ENCODE measurements around the gene S100A7A.

Gene S100A7A

DNA sequence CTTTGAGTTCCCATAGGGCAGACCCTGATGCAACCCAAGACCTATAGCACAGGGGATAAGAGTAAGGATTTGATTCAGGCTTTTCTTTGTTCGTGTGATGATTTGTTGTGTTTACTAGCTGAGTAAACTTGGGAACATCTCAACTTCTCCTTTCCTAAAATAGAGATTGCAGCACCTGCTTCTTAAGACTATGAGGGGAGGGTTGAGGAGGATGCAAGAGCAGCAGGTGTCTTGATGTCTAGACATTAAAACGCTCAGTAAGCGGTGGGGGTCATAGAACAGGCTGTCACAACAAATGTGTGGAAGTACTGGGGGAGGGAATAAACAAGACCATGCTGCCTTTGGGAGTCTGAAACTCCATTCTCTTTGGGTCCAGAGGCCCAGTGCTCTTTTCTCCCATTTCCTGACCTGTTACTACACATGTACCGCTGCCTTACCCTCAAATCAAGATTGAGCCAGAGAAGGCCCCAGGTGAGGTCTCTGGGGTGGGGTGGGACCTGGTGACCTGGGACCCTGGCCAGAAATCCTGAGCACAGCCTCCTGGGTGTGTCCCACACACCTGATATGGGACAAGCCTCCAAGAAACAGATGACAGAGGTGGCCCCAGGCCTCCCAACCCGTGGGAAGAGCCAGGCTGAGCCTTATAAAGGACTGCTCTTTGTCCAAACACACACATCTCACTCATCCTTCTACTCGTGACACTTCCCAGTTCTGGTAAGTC lies at the start of gene S100A7A:
Gene S100A7A, plus strand, starts transcription at position 671 of the 721 bp plus-strand sequence. CDS start 1,563 bp downstream, outside the sequence.
- DNase-seq = no peak

DNA sequence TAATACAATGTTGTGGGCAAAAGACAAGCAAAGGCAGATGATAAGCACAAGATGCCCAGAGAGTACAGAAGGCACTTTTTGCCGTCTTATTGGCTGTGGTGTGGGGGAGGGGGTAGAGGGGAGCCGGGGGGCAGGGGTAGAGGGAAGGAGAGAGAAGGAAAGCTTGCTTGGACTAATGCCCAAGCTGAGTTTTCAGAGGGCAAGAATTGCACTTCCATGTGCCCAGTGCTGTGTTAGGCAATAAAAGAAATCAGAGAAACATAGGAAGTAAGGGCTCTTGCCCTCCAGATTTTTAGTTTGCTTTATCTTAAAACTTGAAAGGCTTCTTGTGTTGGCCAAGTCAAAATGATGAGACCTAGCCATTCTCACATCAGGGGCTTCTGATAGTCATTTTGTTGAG lies 49.2 kb upstream of the S100A7A start:
- DNase-seq = no peak

DNA sequence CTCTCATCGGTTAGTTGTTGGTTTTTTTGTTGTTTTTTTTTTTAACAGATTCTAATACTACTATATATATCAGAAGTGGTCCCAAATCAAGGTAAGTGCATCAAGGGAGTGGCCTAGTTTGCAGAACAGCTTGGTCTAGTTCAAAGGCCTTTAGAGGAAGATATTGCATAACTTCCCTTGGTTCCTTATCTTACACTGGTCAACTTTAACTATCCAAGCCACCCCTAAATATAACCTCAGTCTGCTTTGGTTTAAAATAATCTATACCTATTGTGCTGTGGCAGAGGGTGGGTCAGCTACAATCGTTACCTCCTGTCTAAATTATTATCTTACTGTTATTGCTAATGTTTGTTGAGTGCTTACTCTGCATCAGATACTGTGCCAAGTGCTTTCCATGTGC lies 47.8 kb upstream of the S100A7A start:
- DNase-seq = no peak

DNA sequence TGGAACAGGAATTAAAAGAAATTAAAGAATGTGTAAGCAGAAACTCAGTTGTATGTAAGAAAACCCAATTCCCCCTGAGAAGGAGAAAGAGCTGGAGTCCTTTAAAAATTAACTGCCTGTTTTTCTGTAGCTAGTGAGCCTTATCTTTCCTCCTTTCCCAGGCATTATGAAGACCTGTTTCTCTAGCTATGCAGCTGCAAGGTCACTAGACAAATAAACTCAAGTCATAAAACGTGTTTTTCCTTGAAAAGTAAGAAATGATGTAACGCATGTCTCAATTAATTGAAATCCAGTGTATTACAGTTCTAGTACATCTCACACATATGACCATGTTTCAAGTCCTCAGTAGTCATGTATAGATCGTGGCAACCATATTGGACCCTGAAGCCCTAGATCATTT lies 46.2 kb upstream of the S100A7A start:
- DNase-seq = no peak

DNA sequence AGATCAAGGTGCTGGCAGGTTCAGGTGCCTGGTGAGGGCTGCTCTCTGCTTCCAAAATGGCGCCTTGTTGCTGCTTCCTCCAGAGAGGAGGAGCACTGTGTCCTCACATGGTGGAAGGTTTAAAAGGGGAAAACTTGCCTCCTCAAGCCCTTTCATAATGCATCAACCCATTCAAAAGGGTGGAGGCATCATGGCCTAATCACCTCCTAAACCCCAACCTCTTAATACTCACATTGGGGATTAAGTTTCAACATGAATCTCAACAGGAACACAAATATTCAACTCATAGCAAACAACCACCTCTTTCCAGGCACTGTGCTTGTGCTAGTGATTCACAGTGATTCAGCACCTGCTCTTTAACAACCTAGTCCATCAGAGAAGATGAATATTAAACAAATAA lies 45.1 kb upstream of the S100A7A start:
- DNase-seq = no peak

DNA sequence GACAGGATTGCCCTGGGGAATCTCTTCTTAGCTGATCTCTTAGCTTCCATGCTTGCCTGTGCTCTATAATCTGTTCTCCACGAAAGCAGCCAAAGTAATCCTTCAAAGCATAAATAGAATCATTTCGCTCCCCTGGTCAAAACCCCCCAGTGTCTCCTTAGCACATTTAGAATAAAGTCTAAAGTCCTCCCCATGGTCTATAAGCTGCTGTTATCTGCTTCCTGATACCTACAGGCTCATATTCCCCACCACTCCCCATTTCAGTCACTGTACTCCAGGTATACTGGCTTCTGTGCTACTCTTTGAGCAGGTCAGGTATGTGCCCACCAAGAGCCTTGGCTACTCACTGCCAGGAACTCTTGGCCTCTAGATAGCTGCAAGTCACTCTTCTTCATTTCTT lies 43.7 kb upstream of the S100A7A start:
- DNase-seq = no peak

DNA sequence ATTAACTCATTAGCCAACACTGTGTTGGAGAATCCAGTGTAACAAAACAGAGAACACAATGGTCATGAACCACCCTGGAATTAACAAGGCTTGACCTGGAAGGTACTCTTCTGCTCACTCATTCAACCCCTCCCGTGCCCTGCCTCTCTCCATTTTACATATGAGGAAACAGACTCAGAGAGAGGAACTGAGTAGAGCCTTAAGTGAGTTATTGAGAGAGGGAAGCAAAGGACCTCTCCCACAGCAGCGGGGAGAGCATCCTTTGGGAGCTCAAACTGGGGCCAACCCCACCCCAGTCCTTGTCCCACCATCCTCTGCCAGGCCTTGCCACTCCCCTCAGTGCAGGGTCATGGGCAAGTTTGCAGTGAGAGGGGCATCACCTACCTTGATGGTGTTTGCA lies 42.2 kb upstream of the S100A7A start:
- no peak for DNase-seq

DNA sequence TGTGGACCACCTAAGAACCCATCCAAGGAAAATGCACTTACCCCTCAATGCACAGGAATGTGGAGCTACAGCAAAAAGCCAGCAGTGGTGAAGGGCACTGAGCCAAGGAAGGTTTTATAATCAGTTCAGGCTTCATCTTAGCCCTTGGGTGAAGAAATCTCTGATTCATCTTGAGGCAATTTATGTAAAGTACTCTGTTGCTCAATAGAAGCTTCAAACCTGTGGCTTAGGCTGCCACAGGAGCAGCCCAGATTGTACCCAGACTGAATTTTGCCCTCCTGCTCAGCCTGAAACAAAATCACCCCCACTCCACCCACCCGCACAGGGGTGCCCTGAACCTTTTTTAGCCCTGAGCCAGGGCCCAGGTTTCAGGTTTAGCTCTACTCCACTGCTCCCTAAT lies 40.8 kb upstream of the S100A7A start, which contains the start of gene S100A12:
Gene S100A12, minus strand, starts transcription at position 111 of the 400 bp plus-strand sequence. CDS start 1,029 bp downstream, outside the sequence.
- no peak for DNase-seq

DNA sequence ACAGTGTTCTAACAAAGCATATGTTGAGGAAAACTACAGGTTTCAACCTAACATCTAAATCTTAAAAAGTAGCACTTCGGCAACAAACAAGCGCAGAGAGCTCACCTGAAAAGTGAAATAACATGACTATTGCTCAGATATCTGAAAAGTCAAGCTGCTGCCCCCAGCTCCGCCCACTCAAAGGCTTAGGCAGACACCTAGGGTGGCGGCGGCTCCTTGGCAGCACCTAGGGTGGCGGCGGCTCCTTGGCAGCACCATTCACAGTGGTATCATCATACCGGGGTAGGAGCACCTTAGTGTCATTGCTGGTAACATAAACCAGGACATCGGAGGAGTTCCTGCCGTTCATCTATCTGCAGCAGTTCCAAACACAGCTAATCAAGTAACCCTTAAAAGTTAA lies 36.7 kb upstream of the S100A7A start:
- DNase-seq = no peak

DNA sequence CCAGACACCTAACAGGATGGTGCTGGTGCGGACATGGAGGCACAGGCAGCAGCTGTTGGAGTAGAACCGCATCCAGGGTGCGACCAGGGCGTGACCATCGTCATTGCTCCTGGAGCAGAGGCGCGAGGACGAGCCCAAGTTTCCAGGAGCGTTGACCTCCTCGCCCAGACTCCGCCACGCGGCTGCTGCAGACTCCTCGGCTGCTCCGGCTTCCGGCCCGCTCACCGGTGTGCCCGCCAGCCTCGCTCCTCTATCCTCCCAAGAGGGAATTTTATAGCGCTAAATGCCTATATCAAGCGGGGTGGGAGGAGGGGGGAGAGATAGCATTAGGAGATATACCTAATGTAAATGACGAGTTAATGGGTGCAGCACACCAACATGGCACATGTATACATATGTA lies 35.6 kb upstream of the S100A7A start:
- DNase-seq = no peak

DNA sequence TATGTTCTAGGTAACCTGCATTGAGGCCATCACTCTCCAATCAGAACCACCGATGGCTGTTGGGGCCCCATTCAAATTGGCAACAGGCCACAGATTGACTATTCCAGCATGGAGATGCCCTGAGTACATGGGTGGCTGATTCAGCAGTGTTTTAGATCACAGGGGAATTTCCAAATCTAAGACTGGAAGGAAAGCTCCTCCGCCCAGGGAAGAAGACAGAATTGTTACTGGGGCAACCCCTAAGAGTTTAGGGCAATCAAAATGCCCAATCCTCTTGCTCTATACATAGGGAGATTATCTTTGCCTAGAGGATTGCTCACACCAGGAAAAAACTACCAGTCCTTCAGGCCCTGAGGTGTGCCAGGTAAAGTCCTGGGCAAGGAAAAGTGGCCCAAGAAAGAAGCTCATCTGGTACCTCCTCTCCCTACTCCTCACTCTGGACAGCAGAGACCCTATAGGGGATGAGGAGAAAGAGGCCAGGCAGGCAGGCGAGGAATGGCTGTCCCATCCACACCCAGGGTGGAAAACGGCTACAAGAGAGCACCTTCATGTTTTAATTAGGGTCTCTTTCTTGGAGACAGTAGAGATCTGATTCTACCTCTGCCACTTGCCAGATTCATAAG lies 31.3 kb upstream of the S100A7A start:
- DNase-seq = no peak

DNA sequence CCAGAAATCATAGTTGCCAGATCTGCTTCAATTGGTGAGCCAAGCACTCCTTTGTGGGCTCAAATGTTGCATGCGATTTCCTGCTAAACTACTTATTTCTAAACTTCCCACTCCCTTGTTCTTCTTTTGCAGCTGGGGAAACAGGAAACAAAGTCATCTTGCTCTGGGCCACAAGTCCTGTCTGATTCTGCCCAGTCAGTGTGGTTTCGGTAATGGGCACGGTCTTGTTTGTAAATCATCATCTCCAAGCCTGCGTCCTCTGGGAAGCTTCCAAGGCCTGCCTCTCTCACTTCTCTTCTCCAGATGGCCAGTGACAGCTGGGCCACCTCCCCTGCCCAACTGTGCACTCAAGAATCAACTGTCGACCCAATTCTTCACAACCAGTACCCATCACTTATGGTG lies 29.8 kb upstream of the S100A7A start:
- no peak for DNase-seq

DNA sequence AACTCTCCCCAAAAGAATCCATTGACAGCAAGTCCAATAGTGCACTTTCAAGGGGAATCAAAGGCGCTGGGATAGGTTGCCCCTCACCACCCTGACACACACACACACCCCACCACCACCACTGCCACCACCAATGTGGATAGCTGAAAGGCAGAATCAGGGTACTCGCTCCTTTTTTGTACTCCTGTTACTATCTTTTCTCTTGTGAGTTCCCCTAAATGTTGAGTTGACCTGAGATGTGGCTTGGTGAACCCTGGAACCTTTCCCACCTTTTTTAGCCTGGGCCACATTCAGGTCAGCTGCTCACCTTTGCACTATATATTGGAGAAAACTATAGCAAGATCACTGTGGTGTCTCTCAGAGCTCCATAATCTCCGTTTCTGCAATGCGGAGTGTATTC lies 29.3 kb upstream of the S100A7A start:
- DNase-seq = no peak

DNA sequence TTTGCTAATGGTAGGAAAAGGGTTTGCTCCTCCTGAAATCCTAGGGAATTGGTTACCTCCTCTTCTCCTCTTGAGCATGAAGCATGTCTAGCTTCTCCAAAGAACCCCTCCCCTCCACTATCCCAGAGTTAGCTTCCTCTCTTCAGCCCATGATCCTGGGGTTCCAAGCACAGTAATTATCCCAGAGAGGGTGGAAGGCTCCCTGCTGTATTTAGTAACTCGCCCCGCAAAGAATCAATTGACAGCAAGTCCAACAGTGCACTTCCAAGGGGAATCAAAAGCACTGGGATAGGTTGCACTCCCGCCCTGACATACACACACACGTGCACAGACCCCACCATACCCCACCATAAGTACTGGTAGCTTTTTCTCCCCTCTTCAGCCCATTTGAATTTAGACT lies 28.5 kb upstream of the S100A7A start:
- DNase-seq = no peak

DNA sequence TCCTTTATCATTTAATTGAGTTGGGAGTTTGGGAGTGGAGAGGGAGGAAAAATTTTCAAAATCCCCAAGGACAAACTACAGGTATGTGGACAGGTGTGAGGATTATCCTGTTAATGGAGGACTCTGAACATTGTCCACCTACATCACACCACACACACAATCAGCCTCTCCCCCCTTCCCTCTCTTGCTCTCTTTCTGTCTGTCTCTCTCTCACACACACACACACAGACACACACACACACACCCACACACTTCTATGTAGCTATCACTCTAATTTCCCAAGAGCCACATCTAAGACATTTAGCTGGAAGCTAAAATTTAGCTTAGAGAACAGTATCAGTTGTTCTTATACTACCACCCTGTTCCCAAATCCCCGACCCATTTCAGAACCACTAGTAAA lies 26.9 kb upstream of the S100A7A start:
- no peak for DNase-seq

DNA sequence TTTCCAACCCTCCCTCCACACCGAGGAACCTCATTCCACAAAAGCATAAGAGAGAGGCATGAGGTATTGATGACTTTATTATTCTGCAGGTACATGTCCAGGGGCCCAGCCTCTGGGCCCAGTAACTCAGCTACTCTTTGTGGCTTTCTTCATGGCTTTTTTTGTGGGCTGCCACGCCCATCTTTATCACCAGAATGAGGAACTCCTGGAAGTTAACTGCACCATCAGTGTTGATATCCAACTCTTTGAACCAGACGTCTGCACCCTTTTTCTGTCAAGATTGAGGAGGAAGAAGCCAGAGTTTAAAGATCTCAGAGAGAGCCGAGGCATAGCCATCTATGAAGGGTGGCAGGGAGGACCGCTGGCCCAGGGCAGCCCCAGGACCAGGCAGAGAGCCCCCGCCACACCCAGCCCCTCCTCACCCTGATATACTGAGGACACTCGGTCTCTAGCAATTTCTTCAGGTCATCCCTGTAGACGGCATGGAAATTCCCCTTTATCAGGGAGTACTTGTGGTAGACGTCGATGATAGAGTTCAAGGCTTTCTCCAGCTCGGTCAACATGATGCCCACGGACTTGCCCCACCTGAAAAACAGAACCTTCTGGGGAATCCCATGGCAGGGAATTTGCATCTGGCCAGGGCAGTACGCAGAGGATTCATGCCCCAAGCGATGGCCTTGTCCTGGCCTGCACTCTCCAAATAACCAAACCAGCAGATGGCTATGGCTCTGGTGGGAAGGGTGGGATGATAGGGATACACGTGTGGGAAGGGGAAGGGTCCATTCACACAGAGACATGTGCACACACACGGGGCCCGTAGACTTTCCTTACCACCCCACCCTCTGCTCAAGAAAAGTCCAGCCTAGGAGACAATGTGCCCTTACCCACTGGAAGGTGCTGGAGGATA lies 26.1 kb upstream of the S100A7A start:
- DNase-seq = no peak

DNA sequence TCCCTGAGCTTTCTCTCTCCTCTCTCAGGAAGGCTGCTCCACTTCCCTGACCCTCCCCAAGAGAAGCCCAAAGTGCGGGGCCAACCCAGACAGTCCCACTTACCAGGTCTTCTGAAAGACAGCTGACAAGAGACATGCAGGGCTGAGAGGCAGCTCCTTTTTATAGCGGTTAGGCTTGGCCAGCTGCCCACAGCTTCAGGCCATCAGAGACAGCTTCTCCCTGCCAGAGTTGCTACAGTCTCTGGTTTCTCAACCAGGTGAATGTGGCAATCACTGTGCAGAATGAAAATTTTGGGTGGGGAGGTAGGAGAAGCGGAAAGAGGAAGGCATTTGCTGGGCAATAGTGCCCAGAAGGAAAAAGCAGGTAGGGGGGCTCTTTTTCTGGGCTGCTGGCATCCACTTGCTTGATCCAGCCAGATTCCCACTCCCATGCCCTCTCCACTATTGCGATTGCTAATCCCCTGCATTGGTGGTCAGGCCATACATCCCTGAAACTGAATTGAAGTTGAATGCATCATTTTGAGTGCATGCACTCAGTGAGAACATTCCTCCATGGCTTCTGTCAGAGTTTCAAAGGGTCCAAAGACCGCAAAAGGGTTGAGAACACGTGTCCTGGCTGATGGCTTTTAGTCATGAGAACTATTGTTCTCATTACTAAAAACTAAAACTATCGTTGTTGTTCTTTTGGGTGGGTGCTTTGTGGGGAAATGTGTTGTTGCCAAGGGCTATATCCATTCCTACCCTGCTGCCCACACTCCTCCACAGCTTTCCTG lies 25.2 kb upstream of the S100A7A start, which contains the start of gene S100A8:
Gene S100A8, minus strand, starts transcription at position 136 of the 773 bp plus-strand sequence. CDS start 538 bp downstream, outside the sequence.
- no peak for DNase-seq

DNA sequence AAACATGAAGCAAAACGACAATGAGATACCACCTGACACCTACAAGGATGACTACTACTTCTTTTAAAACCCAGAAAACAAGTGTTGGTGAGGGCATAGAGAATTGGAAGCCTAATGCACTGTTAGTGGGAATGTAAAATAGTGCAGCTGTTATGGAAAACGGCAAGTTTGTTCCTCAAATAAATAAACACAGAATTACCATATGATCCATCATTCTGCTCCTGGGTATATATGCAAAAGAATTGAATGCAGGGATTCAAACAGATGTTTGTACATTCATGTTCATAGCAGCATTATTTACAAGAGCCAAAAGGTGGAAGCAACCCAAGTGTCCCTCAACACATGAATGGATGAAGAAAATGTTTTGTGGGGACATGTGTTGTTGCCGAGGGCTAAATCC lies 24.1 kb upstream of the S100A7A start:
- no peak for DNase-seq

DNA sequence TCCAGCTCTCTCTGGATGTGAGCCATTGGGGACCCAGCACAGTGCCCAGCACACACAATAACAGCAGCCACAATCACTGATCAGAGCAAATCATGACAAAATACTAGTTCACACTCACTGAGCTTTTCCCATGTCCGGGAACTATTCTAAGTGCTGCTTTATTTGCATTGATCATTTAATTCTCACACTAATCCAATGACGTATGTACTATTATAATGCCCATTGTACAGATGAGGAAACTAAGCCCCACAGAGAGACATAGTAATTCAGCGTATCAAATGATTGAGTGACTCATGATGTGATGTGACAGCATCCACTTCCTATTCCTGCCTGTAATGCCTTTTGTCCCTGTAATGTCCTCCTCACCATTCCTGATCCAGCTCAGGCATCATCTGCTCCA lies 23.5 kb upstream of the S100A7A start:
- no peak for DNase-seq

DNA sequence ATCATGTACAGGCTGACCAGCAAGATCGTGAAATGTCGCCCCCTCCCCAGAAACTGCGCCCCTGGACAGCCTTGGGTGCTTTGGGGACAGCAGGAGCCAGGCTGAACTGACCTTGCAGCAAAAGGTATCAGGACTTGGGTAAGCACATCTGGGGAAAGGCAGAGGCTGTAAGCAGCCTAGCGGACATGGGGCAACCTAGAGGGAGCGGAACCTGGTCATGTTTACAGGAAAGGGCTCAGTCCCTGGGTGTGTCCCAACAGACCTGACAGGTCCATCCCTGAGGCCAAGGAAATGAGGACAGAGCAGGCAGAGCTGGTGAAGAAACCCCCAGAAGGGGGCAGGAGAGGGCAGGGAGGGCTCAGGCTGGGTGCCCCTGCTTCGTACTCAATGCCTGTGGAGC lies 22.4 kb upstream of the S100A7A start:
- no peak for DNase-seq

DNA sequence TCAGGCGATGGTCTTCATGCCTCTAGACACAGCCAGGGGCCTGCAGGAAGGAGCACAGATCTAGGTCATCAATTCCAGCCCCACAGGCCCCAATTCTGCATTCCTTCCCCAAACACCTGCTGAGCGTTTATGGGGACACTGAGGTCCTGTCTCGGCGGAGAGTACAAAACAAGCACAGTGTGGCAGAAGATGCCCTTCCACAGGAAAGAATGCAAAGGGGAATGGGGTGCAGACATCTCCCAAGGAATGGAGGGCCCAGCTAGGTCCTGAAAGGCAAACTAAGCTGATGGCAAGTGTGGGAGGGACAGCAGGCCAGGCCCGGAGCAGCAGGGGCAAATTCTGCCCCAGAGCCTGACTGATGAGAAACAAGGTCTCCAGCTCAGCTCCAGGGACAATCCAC lies 21.9 kb upstream of the S100A7A start:
- DNase-seq = no peak

DNA sequence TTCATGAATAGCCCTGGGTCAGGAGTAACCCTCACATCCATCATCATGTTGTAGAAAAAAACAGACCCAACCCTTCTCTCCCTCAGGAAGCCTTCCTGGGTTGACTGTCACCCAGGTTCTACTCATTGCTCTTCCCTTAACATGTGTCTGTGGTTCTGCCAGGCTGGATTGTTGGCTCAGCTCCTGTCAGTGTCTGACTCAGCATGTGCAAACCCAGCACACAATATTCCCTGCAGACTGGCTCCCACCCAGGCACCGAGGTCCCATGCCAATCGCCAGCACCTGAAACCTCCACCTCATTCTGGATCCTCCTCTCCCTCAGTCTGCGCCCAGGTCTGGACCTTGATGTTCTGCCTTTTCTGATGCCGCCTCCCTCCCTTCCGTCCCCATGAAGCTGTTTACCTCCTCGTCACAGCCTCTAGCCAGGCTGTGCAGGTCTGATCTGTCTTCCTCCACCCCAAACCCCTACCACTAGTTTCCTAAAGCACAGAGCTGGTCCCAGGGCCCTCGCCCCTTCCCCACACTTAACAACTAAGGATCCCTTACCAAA lies 21.1 kb upstream of the S100A7A start:
- DNase-seq = no peak
